T-cell (primary cell): Measurements from ENCODE around the gene SCNM1. TPM values are rescaled to one million over a fixed set of nuclear protein-coding genes. Genes with fewer than 3 reads are reported as not detected.
A peak's percentile ranks its signal among the peaks of the same experiment; 100 is the strongest.

Experiments
- ATAC-seq, 4 experiments: fragments of 200-7000 bp in 3 of 4; fragments of 150-1000 bp in 1 of 4; cut with Tn5 transposase; replicated peaks in 1 of 4; 1 replicate in 3 of 4; 2 replicates in 1 of 4; pipeline ENCODE4 v1.10.0; 2021; ENCODE audit warnings: moderate library complexity in 3 of 4, mild to moderate bottlenecking in 2 of 4, moderate number of reproducible peaks in 1 of 4
- CTCF ChIA-PET, 2 donors: fragments of 300-600 bp; sonication (Branson Sonifier 250); formaldehyde crosslinking; loops; one replicate each; lab custom pipeline; 2022; ENCODE audit warnings: antibody characterized with exemption in 2 of 2; lab: Charles Lee
- POLR2A ChIA-PET, 2 donors: fragments of 300-600 bp; sonication (Branson Sonifier 250); formaldehyde crosslinking; loops; one replicate each; lab custom pipeline; 2022; ENCODE audit warnings: antibody characterized with exemption in 2 of 2; lab: Charles Lee
- DNase-seq, 35 experiments: peaks; one replicate each; pipeline versions ENCODE4 v3.0.0 to v3.0.0-alpha.2; 2013 to 2023
- H3K27ac ChIP-seq: one replicate; pipeline ENCODE4 v1.5.1; 2013; ENCODE audit warnings: low read length
- H3K27me3 ChIP-seq, 2 experiments: replicated peaks in 1 of 2; 1 replicate in 1 of 2; 2 replicates in 1 of 2; pipeline versions ENCODE4 v1.6.1 to v1.7.0; 2013; ENCODE audit warnings: low read length in 1 of 2, mixed read lengths in 1 of 2; ENCODE audit not compliant: control insufficient read depth in 2 of 2, insufficient read depth in 2 of 2; ENCODE audit errors: extremely low read depth in 1 of 2
- H3K36me3 ChIP-seq, 2 donors: 1 replicate in 1 of 2; 2 replicates in 1 of 2; pipeline versions ENCODE4 v1.6.1 to v1.7.0; 2013; ENCODE audit warnings: low read length in 1 of 2; ENCODE audit not compliant: control insufficient read depth in 2 of 2, insufficient read depth in 1 of 2; ENCODE audit errors: extremely low read depth in 1 of 2
- H3K4me1 ChIP-seq, 2 experiments: 1 replicate in 1 of 2; 2 replicates in 1 of 2; pipeline versions ENCODE4 v1.6.1 to v1.7.0; 2013; ENCODE audit warnings: low read length in 2 of 2, mixed read lengths in 1 of 2; ENCODE audit not compliant: insufficient read depth in 2 of 2, control insufficient read depth in 1 of 2; ENCODE audit errors: extremely low read depth in 1 of 2
- H3K4me3 ChIP-seq, 2 donors: 1 replicate in 1 of 2; 2 replicates in 1 of 2; pipeline versions ENCODE4 v1.5.1 to v1.7.0; 2013; ENCODE audit warnings: mild to moderate bottlenecking in 2 of 2, low read length in 1 of 2, moderate library complexity in 1 of 2; ENCODE audit not compliant: control insufficient read depth in 1 of 2; ENCODE audit errors: extremely low read depth in 1 of 2
- H3K9me3 ChIP-seq: 2 replicates; pipeline ENCODE4 v1.7.0; 2013
- H3K27ac Mint-ChIP-seq, 2 donors: one replicate each; pipeline ENCODE4 v1.8.0; 2020 to 2021; ENCODE audit warnings: mild to moderate bottlenecking in 2 of 2, mixed read lengths in 2 of 2
- H3K27me3 Mint-ChIP-seq, 2 donors: one replicate each; pipeline ENCODE4 v1.8.0; 2021 to 2022; ENCODE audit warnings: mixed read lengths in 2 of 2
- H3K36me3 Mint-ChIP-seq: one replicate; pipeline ENCODE4 v1.8.0; 2021; ENCODE audit warnings: mixed read lengths
- H3K4me1 Mint-ChIP-seq, 3 donors: one replicate each; pipeline ENCODE4 v1.8.0; 2020 to 2022; ENCODE audit warnings: mixed read lengths in 3 of 3, mild to moderate bottlenecking in 1 of 3
- H3K4me3 Mint-ChIP-seq, 3 donors: one replicate each; pipeline ENCODE4 v1.8.0; 2020 to 2022; ENCODE audit warnings: mild to moderate bottlenecking in 3 of 3, mixed read lengths in 3 of 3, moderate library complexity in 3 of 3
- H3K9me3 Mint-ChIP-seq, 3 donors: one replicate each; pipeline ENCODE4 v1.8.0; 2020 to 2022; ENCODE audit warnings: mixed read lengths in 3 of 3
- WGBS: methylation state at CpG from one replicate; pipeline ENCODE4 v1.1.5; 2013; ENCODE audit warnings: missing lambda C conversion rate; ENCODE audit not compliant: insufficient coverage; 5-methylcytosine and 5-hydroxymethylcytosine counted together
- total RNA-seq, 35 experiments: library from RNA in 6 of 35; stranded (reverse) in 6 of 35; fragments of 120-200 nt in 1 of 35; gene quantifications; one replicate each; pipeline versions ENCODE4 v1.2.1 to v1.2.4 and lab custom pipeline; 2013 to 2026

Gene SCNM1
- total RNA-seq, 5 donors from 2014 or later (not counting 1 experiment from before 2014, with no cell fraction given) = 35.4 to 60.4 (median 52.4) TPM

DNA sequence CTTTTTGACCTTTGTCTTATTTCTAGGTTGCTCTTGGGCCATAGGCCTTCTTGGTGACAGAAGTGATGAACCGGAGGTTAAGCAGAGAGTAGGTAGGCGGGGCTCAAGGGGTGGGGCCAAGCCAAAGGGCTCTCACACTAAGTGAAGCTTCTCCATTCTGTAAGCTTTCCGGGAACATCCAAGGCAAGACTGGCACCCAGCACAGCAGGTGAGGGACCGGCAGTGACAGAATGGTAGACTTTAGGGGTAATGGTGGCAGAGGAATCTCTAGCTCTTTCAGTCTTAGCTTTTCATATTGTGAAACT is 9.5 kb upstream of the SCNM1 start, which contains the start of gene TNFAIP8L2:
Gene TNFAIP8L2, plus strand, starts transcription at position 135 of the 305 bp plus-strand sequence. CDS start 2,049 bp downstream, outside the sequence.
- ChIA-PET CTCF (interaction anchor here (0.5 to 5.1 kb wide), 16 partner anchors 10 to 240 kb away, joined by 3 to 144 read pairs (median 4); partner anchors contain the start of genes GABPB2 (in 1 of the 2), LYSMD1 (in 1 of the 2), MINDY1 (in 1 of the 2) and PSMD4 (in 1 of the 2)), POLR2A (interaction anchor here in 1 of 2 donors (0.5 to 0.6 kb wide), 2 partner anchors 36 to 125 kb away, joined by 3 to 4 read pairs; partner anchors contain the start of gene ZNF687)
- Histone ChIP-seq H3K9me3 (no peaks in the 10 kb centered on the region), H3K27ac (peak within 1 kb of the TSS; percentile 68), H3K4me3 (peak within 1 kb of the TSS; percentile 89 to 97), H3K4me1 (peaks cover 35 to 49% of the 10 kb centered on the region in 2 experiments), H3K36me3 (peaks cover 0 to 23% of the 10 kb centered on the region in 2 donors), H3K27me3 (no peaks in the 10 kb centered on the region)
- peaks cover 20% of the 10 kb centered on the region for H3K36me3 Mint-ChIP-seq
- H3K9me3 Mint-ChIP-seq = no peaks in the 10 kb centered on the region
- H3K27ac Mint-ChIP-seq = peak within 1 kb of the TSS; percentile 97 to 100
- no peaks in the 10 kb centered on the region for H3K27me3 Mint-ChIP-seq
- peaks cover 44 to 60% (median 57%) of the 10 kb centered on the region in 3 donors for H3K4me1 Mint-ChIP-seq
- peak within 1 kb of the TSS; percentile 99 to 100 (median 100) for H3K4me3 Mint-ChIP-seq
- DNase-seq (peak; percentile 37 to 82 (median 67)), ATAC-seq (peak; percentile 81 to 88 (median 85))
- 0% methylated on average over 4 of the region's 4 CpGs for WGBS

DNA sequence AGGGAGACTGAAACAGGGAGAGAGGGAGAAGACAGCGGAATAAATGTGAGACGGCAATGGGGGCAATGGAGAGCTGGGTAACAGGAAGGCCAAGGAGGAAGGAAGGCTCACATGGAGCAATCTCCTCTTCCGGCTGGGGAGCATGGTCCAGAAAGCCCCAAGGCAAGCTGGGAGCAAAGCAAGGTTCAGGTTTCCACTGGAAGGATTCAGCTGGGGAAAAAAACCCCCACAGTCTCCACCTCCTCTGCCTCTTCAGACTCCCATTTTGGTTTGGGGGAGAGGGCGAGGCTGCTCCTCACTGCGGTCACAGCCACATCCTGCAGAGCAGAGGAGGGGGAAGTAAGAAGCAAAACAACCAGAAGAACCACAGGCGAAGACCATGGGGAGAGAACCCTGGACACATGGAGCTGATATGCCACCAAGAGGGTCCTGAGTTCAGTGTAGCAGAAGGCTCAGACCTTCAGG is 8.8 kb upstream of the SCNM1 start:
- Mint-ChIP-seq H3K27ac (peak overlapping the region; percentile 97 to 100), H3K9me3 (no peaks in the 10 kb centered on the region), H3K4me1 (peaks cover 50 to 66% (median 63%) of the 10 kb centered on the region in 3 donors), H3K27me3 (no peaks in the 10 kb centered on the region), H3K36me3 (peaks cover 27% of the 10 kb centered on the region), H3K4me3 (peak overlapping the region; percentile 99 to 100 (median 100))
- Histone ChIP-seq H3K9me3 (no peaks in the 10 kb centered on the region), H3K27me3 (no peaks in the 10 kb centered on the region), H3K4me3 (peak overlapping the region; percentile 89 to 97), H3K27ac (peak overlapping the region; percentile 68), H3K36me3 (peaks cover 0 to 27% of the 10 kb centered on the region in 2 donors), H3K4me1 (peaks cover 39 to 53% of the 10 kb centered on the region in 2 experiments)
- ChIA-PET CTCF (interaction anchor here (0.5 to 5.1 kb wide), 15 partner anchors 9 to 241 kb away, joined by 3 to 144 read pairs (median 5); partner anchors contain the start of genes GABPB2 (in 1 of the 2), LYSMD1 (in 1 of the 2), MINDY1 (in 1 of the 2) and PSMD4 (in 1 of the 2)), POLR2A (interaction anchor here in 1 of 2 donors (0.6 kb wide), 1 partner anchor 734 kb away, joined by 3 read pairs; no protein-coding TSS in a partner anchor)
- peak; percentile 58 to 78 (median 72) for ATAC-seq
- 4% methylated on average over 5 of the region's 6 CpGs for WGBS
- peak in 34 of 35 experiments; percentile 28 to 74 (median 50) for DNase-seq

DNA sequence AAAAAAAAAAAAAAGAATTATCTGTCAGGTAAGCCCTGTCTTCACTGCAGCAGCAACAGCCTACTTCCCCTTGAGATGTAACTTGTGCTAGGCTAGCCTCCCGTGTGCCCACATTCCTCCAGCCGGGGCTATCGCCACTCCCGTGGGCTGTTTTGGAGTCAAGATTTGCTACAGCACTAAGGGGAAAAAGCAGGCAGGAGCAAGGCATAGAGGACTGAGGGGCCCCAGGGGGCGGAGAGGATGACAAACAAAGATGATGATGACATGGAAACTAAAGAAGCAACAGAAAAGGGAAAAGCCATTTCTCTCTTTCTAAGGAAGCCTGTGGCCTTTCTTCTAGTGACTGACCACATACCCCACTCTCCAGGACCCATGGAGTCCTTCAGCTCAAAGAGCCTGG is 7.6 kb upstream of the SCNM1 start:
- peaks cover 27% of the 10 kb centered on the region for H3K36me3 Mint-ChIP-seq
- no peaks in the 10 kb centered on the region for H3K27me3 ChIP-seq
- no peaks in the 10 kb centered on the region for H3K27me3 Mint-ChIP-seq
- H3K9me3 ChIP-seq = no peaks in the 10 kb centered on the region
- peak in 1 of 35 experiments; percentile 9 for DNase-seq
- CTCF ChIA-PET = interaction anchor here (0.6 to 5.1 kb wide), 4 partner anchors 15 to 134 kb away, joined by 3 to 144 read pairs (median 16); no protein-coding TSS in a partner anchor
- no peaks in the 10 kb centered on the region for H3K9me3 Mint-ChIP-seq
- no peak for ATAC-seq
- peak overlapping the region; percentile 48 for H3K27ac ChIP-seq
- peak overlapping the region; percentile 7 to 89 for H3K4me3 ChIP-seq
- peak overlapping the region; percentile 99 to 100 (median 100) for H3K4me3 Mint-ChIP-seq
- H3K36me3 ChIP-seq = peaks cover 0 to 37% of the 10 kb centered on the region in 2 donors
- POLR2A ChIA-PET = interaction anchor here in 1 of 2 donors (0.7 kb wide), 1 partner anchor 391 kb away, joined by 7 read pairs; no protein-coding TSS in a partner anchor
- WGBS = 38% methylated on average over 1 of the region's 5 CpGs
- peaks cover 59 to 77% (median 71%) of the 10 kb centered on the region in 3 donors for H3K4me1 Mint-ChIP-seq
- peak overlapping the region; percentile 97 to 100 for H3K27ac Mint-ChIP-seq
- peaks cover 39 to 53% of the 10 kb centered on the region in 2 experiments for H3K4me1 ChIP-seq

DNA sequence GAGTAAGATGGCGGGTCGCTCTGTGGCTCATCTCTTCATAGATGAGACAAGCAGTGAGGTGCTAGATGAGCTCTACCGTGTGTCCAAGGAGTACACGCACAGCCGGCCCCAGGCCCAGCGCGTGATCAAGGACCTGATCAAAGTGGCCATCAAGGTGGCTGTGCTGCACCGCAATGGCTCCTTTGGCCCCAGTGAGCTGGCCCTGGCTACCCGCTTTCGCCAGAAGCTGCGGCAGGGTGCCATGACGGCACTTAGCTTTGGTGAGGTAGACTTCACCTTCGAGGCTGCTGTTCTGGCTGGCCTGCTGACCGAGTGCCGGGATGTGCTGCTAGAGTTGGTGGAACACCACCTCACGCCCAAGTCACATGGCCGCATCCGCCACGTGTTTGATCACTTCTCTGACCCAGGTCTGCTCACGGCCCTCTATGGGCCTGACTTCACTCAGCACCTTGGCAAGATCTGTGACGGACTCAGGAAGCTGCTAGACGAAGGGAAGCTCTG is 7.1 kb upstream of the SCNM1 start:
- Mint-ChIP-seq H3K36me3 (peaks cover 27% of the 10 kb centered on the region), H3K4me3 (peak overlapping the region; percentile 99 to 100 (median 100)), H3K4me1 (peaks cover 59 to 78% (median 71%) of the 10 kb centered on the region in 3 donors), H3K9me3 (no peaks in the 10 kb centered on the region), H3K27me3 (no peaks in the 10 kb centered on the region), H3K27ac (peak overlapping the region; percentile 97 to 100)
- WGBS = 91% methylated on average over 17 of the region's 22 CpGs
- H3K36me3 ChIP-seq = peaks cover 0 to 37% of the 10 kb centered on the region in 2 donors
- ChIA-PET POLR2A (no interaction called here), CTCF (interaction anchor here (1.4 to 3.4 kb wide), 3 partner anchors 59 to 134 kb away, joined by 3 to 29 read pairs (median 10); no protein-coding TSS in a partner anchor)
- H3K4me3 ChIP-seq = peak overlapping the region; percentile 25 to 89
- H3K4me1 ChIP-seq = peaks cover 39 to 58% of the 10 kb centered on the region in 2 experiments
- no peak for DNase-seq
- H3K27ac ChIP-seq = peak overlapping the region; percentile 48
- H3K27me3 ChIP-seq = no peaks in the 10 kb centered on the region
- ATAC-seq = no peak
- no peaks in the 10 kb centered on the region for H3K9me3 ChIP-seq

DNA sequence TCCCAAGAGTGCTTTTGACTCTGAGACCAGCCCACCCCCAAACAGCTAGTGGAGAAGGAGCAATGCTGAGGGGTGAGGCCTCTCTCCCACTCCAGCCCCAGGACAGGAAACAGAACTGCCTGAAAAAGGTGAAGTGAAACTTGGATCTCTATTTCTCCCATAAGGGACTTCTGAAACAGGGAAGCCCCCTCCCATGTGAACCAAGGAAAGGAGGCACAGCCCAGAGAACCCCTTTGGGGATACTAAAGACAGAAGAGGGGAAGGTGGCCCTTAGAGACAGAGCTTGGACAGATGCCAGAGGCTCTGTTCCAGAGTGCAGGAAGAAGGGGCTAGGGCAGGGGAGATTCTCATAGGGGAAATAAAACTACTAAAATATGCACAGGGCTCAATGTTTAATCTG is 6.6 kb upstream of the SCNM1 start:
- peak overlapping the region; percentile 61 to 100 (median 99) for H3K4me3 Mint-ChIP-seq

DNA sequence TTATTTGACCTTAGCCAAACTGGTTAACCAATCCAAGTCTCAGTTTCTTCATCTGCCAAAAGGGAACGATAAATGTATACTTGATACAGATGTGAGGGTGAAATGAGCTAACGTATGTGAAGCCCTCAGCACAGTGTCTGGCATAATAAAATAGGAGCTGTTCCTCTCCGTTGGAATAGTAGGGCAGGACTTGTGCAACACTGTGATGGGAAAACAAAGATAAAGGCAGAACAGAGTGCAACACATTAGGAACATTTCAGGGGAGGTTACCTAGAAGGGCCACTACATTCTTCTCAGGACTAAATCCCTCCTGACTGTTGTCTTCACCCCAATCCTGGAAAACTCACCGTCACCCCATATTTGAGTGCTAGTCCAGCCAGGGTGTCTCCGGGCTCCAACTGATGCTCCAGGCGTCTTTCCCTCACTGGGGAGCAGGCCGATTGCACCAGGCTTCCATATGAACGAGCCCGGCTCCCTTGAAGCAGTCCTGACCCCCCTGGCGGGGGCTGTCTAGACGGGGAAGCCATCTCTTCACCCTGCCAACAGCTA is 1.1 kb upstream of the SCNM1 start:
- 88% methylated on average over 8 of the region's 11 CpGs for WGBS
- H3K4me3 ChIP-seq = peak overlapping the region in 1 of 2 donors; percentile 99
- H3K27me3 ChIP-seq = no peaks in the 10 kb centered on the region
- peaks cover 0 to 3% of the 10 kb centered on the region in 2 donors for H3K27me3 Mint-ChIP-seq
- DNase-seq (no peak), ATAC-seq (no peak)
- no peaks in the 10 kb centered on the region for H3K9me3 ChIP-seq
- H3K36me3 ChIP-seq = peaks cover 7 to 46% of the 10 kb centered on the region in 2 donors
- peaks cover 64 to 68% (median 66%) of the 10 kb centered on the region in 3 donors for H3K4me1 Mint-ChIP-seq
- no peaks in the 10 kb centered on the region for H3K9me3 Mint-ChIP-seq
- POLR2A ChIA-PET = no interaction called here
- CTCF ChIA-PET = interaction anchor here (0.5 to 2.0 kb wide), 2 partner anchors 9 to 65 kb away, joined by 4 to 12 read pairs; no protein-coding TSS in a partner anchor
- H3K36me3 Mint-ChIP-seq = peaks cover 41% of the 10 kb centered on the region
- peak overlapping the region; percentile 85 to 99 (median 98) for H3K4me3 Mint-ChIP-seq
- peaks cover 22 to 49% of the 10 kb centered on the region in 2 experiments for H3K4me1 ChIP-seq
- H3K27ac ChIP-seq = no peak overlapping the region
- peak overlapping the region; percentile 94 to 98 for H3K27ac Mint-ChIP-seq

More for the DNA sequence above, 6.6 kb upstream of the SCNM1 start:
- no peak for ATAC-seq
- DNase-seq = no peak
- Mint-ChIP-seq H3K9me3 (no peaks in the 10 kb centered on the region), H3K27me3 (no peaks in the 10 kb centered on the region), H3K4me1 (peaks cover 62 to 83% (median 75%) of the 10 kb centered on the region in 3 donors), H3K36me3 (peaks cover 30% of the 10 kb centered on the region), H3K27ac (peak overlapping the region; percentile 97 to 100)
- H3K27me3 ChIP-seq = no peaks in the 10 kb centered on the region
- H3K27ac ChIP-seq = peak overlapping the region; percentile 48
- H3K4me3 ChIP-seq = peak overlapping the region in 1 of 2 donors; percentile 25
- ChIA-PET CTCF (interaction anchor here (1.4 to 3.4 kb wide), 3 partner anchors 60 to 135 kb away, joined by 3 to 29 read pairs (median 10); no protein-coding TSS in a partner anchor), POLR2A (no interaction called here)
- peaks cover 42 to 58% of the 10 kb centered on the region in 2 experiments for H3K4me1 ChIP-seq
- H3K36me3 ChIP-seq = peaks cover 0 to 37% of the 10 kb centered on the region in 2 donors
- no peaks in the 10 kb centered on the region for H3K9me3 ChIP-seq
